Rectal smooth muscle tissue (tissue), 1 donor: ENCODE results near the gene CARS2.

ENCODE experiments used
- H3K27ac ChIP-seq: one replicate; pipeline ENCODE4 v1.7.0; 2013; ENCODE audit warnings: low read depth, low read length, inconsistent platforms
- H3K27me3 ChIP-seq: one replicate; pipeline ENCODE4 v1.7.0; 2013; ENCODE audit warnings: low read length; ENCODE audit not compliant: control insufficient read depth, insufficient read depth
- H3K36me3 ChIP-seq: one replicate; pipeline ENCODE4 v1.7.0; 2013; ENCODE audit warnings: low read length; ENCODE audit not compliant: control insufficient read depth, insufficient read depth
- H3K4me1 ChIP-seq: one replicate; pipeline ENCODE4 v1.7.0; 2013; ENCODE audit warnings: low read length; ENCODE audit not compliant: control insufficient read depth, insufficient read depth
- H3K4me3 ChIP-seq: one replicate; pipeline ENCODE4 v1.7.0; 2013; ENCODE audit warnings: low read length
- H3K9ac ChIP-seq: one replicate; pipeline ENCODE4 v1.7.0; 2013; ENCODE audit warnings: low read length

The CARS2 gene

DNA sequence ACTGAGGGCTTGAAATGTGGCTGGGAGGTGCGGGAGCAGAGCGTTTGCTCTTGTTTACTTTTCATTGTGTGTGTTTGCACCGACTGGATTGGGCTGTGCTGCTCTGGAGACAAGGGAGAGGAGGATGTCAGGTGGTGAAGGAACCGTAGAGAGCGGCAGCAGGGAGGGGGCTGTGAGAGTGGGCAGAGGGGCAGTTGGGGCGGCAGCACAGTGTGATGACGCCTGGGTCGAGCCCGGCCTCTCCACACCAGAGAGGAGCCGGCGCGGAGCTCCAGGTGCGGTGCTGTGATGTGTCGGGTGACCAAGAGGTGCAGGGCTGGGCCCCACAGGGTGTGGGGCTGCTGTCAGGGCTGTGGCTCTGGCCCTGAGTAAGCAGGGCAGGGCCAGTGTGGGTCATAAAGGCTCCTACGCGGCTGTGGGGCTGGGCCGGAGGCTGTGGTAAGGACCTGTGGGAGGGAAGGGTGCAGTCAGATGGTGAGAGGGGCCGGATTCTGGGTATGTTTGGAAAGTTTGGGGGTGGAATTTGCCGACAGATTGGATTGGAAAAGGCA, 80.1 kb downstream of the CARS2 start:
- peaks cover 7% of the 10 kb centered on the region for H3K36me3 ChIP-seq

DNA sequence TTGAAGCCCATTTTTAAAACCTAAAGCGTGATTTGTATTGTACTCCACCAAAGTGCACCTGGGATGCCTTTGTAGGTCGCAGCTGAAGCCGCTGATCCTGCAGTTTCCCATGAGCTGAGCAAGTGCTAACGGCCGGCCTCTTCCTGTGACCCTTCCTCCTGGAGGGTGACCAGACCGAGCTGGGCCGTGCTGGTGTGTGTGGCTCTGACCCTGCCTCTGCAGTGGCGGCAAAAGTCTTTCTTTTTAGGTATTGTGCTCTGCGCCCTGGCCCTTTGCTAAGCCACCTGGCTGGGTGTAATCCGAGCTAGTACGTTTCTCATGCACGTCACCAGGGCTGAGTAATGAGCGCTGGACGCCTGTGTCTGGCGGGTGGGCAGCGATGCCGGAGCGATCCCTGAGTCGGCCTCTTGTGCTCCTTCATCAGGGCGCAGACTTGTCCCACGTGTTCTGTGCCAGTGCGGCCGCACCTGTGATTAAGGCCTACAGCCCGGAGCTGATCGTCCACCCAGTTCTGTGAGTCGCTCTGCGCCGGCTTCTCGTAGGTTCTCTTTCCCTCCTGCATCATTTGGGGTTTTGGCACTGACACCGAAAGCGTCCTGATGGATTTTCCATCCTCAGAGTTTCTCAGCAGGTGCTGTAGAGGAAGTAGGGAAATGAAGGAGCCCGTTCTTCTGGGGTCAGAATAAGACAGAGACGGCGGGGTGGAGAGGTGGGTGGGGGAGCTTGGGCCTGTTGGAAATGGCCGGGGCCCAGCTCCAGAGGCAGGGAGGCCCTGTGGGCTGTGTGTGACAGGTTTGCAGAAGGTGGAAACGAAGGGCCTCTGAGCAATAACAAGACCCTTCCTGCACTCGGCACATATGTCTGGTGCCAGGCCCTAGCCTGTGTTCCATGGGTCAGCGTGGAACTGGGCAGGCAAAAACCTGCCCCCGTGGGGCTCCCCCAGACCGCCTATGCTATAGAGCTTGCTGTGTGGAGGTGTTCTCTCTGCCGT, 80.9 kb downstream of the CARS2 start:
- H3K36me3 ChIP-seq, result peaks cover 7% of the 10 kb centered on the region
- H3K27ac ChIP-seq, result peak overlapping the region; percentile 10
- no peak overlapping the region for H3K9ac ChIP-seq
- H3K27me3 ChIP-seq, result no peaks in the 10 kb centered on the region
- H3K4me1 ChIP-seq, result peaks cover 24% of the 10 kb centered on the region
- H3K4me3 ChIP-seq, result no peak overlapping the region

More for the DNA sequence above, 80.1 kb downstream of the CARS2 start:
- H3K27me3 ChIP-seq, result no peaks in the 10 kb centered on the region
- H3K4me1 ChIP-seq, result peaks cover 20% of the 10 kb centered on the region
- H3K27ac ChIP-seq, result peak overlapping the region; percentile 10
- no peak overlapping the region for H3K4me3 ChIP-seq
- no peak overlapping the region for H3K9ac ChIP-seq

DNA sequence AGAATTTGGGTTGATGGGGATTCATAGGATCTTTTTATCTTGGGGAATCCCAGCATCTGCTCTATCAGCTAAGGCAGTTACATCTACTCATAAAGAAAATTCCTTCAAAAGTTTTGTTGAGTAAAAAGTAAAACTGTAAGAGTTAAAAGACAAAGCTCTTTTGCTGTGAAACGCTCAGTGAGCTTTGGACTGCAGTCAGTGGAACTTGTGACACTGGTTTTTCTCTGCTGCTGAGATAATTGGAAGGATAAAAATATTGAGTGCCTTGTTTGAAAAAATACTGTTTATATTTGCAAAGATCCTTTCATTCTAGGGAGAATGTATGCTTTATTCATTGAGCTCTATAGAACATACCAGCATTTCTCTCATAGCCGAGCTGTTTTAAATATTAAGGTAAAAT, 85.3 kb downstream of the CARS2 start:
- H3K27ac ChIP-seq, result no peak overlapping the region
- H3K36me3 ChIP-seq, result no peaks in the 10 kb centered on the region
- H3K27me3 ChIP-seq, result no peaks in the 10 kb centered on the region
- H3K4me3 ChIP-seq, result no peak overlapping the region
- peaks cover 25% of the 10 kb centered on the region for H3K4me1 ChIP-seq
- H3K9ac ChIP-seq, result no peak overlapping the region

DNA sequence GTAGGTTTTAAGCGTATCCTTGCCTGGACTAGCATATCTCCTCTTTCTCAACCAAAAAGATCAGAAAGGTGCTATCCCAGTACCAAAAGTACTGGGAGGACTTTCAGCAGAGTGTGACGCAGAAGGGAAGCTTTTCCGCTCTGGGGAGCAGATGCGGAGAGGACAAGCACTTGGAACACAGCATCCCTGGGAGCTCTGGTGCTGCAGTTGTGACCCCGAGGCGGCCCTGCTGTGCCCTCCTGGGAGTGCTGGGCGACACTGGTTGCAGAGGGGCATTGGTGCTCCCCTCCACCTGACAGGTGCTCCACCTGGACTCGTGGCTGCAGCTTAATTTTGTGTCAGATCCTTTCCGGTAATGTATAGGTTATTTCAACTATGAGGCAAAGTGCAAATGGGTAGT, 87.1 kb downstream of the CARS2 start:
- H3K4me1 ChIP-seq, result peaks cover 25% of the 10 kb centered on the region

DNA sequence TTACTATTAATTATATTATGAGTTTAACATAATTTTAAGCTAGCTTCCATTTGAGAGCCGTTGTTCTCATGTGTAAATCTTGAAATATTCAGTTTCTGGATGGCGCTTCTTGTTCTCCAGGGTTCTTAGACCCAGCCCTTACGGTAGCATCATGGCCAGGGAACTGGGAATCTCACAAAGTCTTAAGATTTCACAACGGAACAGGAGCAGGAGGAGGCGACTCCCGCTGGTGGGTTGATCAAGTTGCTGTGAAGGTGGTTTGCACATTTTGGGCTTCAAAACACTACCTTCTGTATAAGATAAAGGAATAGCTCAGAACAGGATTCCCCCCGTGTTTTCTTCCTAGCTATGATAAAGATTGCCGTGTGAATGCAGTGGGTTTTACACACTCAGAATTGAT, 87.7 kb downstream of the CARS2 start:
- Histone ChIP-seq H3K4me1 (peaks cover 25% of the 10 kb centered on the region), H3K36me3 (no peaks in the 10 kb centered on the region), H3K4me3 (no peak overlapping the region), H3K27me3 (no peaks in the 10 kb centered on the region), H3K9ac (no peak overlapping the region), H3K27ac (peak overlapping the region; percentile 98)

More for the DNA sequence above, 87.1 kb downstream of the CARS2 start:
- H3K27me3 ChIP-seq, result no peaks in the 10 kb centered on the region
- H3K27ac ChIP-seq, result peak overlapping the region; percentile 98
- H3K4me3 ChIP-seq, result no peak overlapping the region
- H3K36me3 ChIP-seq, result no peaks in the 10 kb centered on the region
- no peak overlapping the region for H3K9ac ChIP-seq

DNA sequence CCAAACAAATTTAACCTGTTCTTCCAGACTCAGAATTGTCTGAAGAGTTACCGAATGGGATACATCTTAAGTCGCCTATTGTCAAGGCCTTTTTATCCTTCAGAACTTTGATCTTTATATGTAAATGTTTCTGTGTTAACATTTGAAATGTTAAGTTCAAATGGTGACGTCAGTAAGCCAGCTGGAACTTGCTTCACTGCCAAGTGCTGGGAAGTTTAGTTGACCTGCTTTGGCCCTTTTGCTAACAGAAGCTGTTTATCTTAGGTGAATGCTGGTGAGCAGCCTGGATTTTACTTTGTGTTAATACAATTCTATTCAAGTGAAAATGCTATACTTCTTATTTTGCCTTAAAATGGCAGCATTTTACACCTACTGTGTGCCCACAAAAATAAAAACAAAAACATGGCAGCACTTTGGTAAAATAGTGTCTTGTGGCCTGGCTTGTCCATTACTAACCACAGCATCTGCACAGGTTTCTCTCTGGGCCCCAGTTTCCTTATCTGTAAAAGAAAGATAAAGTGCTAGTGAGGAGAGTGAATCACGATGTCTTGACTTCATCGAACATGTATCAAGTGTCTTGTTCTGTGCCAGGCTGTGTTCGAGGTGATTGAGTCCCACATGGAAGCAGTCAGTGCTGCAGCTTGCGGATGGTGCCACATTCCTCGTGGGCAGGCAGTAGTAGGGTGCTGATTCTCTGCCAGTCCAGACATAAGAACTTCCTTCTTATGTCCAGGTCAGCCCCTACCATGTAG, 88.4 kb downstream of the CARS2 start:
- no peaks in the 10 kb centered on the region for H3K27me3 ChIP-seq
- peak overlapping the region; percentile 98 for H3K27ac ChIP-seq
- peaks cover 25% of the 10 kb centered on the region for H3K4me1 ChIP-seq
- no peaks in the 10 kb centered on the region for H3K36me3 ChIP-seq
- H3K9ac ChIP-seq, result no peak overlapping the region
- peak overlapping the region; percentile 88 for H3K4me3 ChIP-seq

DNA sequence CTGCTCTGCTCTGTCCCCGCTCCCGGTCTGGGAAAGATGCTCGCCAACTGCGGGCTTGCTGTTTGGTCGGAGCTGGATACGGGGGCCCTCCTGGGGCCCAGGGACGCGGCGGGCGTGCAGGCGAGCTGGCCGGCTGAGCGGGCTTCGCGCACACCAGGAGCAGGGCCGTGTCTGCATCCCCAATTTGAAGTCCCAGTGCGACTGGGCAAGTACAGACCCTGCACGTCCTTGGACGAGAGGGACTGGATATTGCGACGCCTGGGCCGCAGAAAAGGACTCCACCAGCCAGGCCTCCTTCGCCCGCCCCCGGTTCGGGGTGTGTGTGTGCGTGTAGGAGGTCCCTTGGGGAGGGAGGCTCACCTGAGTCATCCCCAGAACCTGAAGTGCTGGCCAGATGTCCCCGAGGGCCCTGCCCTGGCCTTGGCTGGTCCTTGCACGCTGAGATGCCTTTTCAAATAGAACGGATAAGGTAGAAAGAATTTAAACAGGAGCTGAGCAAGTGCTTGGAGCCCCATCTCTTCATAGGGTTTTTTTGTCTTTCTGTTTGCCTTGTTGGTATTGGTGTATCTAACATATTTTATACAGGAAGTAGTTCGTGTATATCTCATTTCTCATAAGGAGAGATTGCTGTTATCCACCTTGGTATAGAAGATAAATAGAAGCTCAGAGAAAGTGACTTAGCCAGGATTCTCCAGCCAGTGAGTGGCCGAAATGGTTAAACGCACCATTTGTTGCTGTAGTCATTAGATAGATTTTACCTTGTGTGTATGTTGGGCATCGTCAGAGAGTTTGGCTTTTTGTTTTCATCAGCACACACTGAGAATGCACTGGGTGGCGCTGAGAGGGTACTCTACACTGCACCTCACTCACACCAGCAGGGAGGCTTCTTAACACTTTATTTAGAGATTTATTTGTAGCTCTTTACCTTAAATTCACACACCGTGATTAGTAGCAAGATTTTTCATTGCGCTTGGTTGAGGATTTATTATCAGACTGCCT, 89.5 kb downstream of the CARS2 start:
- H3K27ac ChIP-seq, result peak overlapping the region; percentile 98

DNA sequence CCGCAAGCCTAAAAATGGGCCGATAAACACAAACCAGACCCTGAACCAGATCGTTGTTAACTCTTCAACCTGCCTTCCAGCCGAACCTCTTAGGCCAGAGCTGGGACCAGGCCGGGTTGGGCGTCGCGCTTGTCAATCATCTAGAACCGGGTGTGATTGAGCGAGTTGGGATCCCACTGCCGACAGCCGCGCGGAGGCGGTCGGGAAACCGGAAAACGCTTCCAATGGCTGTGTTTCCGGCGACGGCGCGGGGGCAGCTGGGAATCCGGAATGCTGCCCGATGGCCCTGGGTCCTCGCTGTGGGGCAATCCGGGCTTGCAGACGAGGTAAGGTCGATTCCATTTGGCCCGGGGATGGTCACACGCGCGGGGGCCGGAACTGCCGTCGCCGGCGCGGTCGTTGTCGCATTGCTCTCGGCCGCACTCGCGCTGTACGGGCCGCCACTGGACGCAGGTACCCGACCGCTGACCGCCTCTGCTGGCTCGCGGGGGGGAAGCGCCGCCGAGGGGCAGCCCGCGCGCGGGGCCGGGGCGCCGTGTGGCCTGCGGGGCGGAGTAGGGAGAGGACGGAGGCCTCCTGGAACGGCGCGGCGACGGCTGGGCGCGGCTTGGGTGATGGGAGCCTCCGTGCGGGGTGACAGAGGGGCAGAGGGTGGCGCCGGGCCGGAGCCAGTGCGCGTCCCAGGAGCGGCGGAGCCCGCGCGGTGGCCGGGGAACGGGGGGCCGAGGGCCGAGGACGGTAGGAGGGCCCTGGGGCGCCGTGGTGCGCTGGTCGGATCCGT, 90.4 kb downstream of the CARS2 start, which contains the start of gene NAXD:
Gene NAXD, plus strand, starts transcription at position 224 of the 781 bp plus-strand sequence. Its CDS starts 57 bp downstream, at position 281.
- Histone ChIP-seq H3K9ac (peak within 1 kb of the TSS; percentile 70), H3K36me3 (no peaks in the 10 kb centered on the region), H3K4me1 (peaks cover 22% of the 10 kb centered on the region), H3K4me3 (peak within 1 kb of the TSS; percentile 88), H3K27ac (peak within 1 kb of the TSS; percentile 98), H3K27me3 (no peaks in the 10 kb centered on the region)

More for the DNA sequence above, 89.5 kb downstream of the CARS2 start:
- H3K4me3 ChIP-seq, result peak overlapping the region; percentile 88
- no peaks in the 10 kb centered on the region for H3K27me3 ChIP-seq
- H3K4me1 ChIP-seq, result peaks cover 25% of the 10 kb centered on the region
- no peaks in the 10 kb centered on the region for H3K36me3 ChIP-seq
- peak overlapping the region; percentile 70 for H3K9ac ChIP-seq

DNA sequence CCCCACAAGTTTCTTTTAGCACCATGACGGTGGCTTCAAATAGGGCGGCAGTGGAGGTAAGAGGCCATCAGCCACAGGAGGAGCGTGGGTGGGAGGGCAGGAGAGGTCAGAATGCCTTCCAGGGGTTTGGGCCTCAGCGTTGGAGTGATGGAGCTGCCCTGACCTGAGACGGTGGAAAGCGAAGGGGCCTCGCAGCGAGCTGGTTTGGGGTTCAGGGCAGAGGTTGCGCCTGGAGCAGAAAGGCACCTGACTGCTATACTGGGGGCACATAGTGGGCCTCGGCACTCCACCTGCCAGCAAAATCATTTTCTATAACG, 91.0 kb downstream of the CARS2 start:
- Histone ChIP-seq H3K4me1 (peaks cover 20% of the 10 kb centered on the region), H3K27me3 (no peaks in the 10 kb centered on the region), H3K9ac (no peak overlapping the region), H3K27ac (peak overlapping the region; percentile 98), H3K36me3 (no peaks in the 10 kb centered on the region), H3K4me3 (peak overlapping the region; percentile 88)

DNA sequence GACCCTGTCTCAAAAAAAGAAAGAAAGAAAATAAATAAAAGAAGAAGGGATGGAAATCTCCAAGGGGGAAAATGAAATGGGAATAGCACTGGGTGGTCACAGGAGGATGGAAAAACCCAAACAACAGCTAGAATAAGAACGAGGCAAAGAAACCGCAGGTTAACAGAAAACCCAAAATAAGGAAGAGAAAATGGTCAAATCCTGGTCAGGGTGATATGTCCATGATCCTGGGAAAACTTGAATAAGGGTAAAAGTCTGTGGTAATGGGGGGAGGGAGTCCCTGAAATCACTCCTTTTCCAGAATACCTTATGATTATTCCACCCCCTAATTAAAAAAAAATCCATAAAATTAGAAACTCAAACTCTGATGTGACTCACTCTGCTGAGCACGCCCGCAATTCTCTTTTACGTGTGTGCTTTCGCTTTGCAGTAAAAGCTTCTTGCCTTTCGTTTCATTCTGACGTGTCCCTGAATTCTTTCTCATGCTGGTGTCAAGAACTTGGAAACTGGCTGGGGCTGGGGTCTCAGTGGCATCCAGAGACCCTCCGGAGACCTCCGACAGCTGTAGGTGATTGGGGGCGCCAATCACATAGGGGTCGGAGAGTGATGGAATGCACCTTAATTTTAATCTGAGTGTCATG, 94.8 kb downstream of the CARS2 start:
- H3K27ac ChIP-seq, result no peak overlapping the region
- no peaks in the 10 kb centered on the region for H3K36me3 ChIP-seq
- no peak overlapping the region for H3K4me3 ChIP-seq
- H3K9ac ChIP-seq, result no peak overlapping the region
- H3K27me3 ChIP-seq, result no peaks in the 10 kb centered on the region
- no peaks in the 10 kb centered on the region for H3K4me1 ChIP-seq
